GM18951 (cell line): ENCODE results near the gene FRG2.
"Not testable (repeated sequence)": the region's sequence is repeated elsewhere in the genome, so short reads cannot be mapped to it uniquely, and the experiment has no call there.

Experiments used
- POLR2A ChIP-seq: IDR thresholded peaks from 4 replicates; pipeline ENCODE4 v1.6.1; 2011; ENCODE audit warnings: mild to moderate bottlenecking; ENCODE audit not compliant: insufficient read length, insufficient read depth; ENCODE audit errors: extremely low read depth
- in situ Hi-C: fragments of 300-500 bp; cut with MboI; formaldehyde crosslinking; loops from one replicate; pipeline ENCODE4 v1.12.0; 2022; ENCODE audit warnings: low sequenced_read_pairs, mixed read lengths, inconsistent platforms; ENCODE audit not compliant: unreplicated experiment

Gene FRG2

GRCh38 chr4:189981970-189982369, 45.1 kb downstream of the FRG2 start:
- TF ChIP-seq POLR2A: no peak
- in situ Hi-C loops: no loop called here

DNA sequence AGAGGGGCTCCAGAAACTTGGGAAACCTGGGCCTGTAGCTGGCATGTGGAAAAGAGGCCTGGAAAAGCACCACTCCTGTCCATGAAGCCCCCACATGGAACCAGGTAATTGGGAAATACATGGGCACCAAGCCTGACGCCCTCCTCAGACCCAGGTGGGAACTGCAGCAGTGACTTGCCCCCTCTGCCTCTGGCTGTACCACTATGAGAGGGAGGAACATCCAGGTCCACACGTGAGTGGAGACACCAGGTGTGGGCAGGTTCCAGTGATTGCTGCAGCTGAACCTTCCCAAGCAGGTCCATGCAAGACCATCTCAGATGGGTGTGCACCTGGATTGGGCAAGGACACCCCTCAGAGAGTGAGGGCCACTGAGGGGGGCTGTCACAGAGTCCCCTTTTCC, 46.8 kb downstream of the FRG2 start:
- in situ Hi-C loops: not testable (repeated sequence)

DNA sequence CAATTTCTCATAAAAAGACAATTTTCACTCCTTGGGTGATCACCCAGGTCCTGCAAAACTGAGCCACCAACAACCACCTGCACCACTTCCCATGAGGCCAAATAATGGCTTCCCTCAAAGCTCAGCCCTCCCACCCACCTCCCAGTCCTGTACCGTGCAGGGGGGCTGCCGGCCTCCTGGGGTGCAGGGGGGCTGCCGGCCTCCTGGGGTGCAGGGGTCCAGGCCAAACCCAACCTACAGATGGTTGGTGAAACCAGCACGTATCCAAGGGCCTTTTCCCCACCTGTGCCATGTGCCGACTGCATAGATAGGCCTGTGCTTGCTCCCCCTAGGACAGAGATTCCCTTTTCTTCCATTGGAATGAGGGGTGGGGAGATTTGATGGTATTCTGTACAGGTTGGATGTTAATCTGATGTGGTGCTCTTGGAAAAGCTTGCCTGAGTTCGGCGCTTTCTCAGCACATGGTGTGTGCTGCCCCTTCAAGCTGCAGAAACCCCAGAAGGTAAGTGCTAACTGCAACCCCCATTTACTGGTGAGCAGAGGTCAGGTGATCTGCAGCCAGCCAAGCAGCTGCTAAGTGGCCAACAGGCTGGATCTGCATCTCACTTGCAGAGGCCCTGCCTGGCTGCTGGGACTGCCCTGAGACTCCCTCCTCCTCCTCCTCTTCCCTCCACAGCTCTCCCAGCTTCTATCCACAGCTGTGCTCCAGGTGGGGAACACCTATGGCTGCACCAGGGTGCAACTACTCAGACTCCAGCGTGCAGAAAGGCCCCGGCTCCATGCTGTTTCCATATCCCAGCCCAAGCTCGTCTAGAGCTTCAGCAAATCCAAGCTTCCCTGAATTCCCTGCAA, 47.6 kb downstream of the FRG2 start:
- no peak for TF ChIP-seq POLR2A
- in situ Hi-C loops: no loop called here
